H1 (cell line): ENCODE data around the gene HMG20A. TPM values are rescaled to one million over a fixed set of nuclear protein-coding genes. Genes with fewer than 3 reads are reported as not detected.

Source experiments
- CTCF ChIA-PET: fragments of 300-600 bp; sonication (Branson Sonifier 250); formaldehyde crosslinking; loops from one replicate; lab custom pipeline; 2021; ENCODE audit not compliant: partially characterized antibody; lab: Charles Lee
- POLR2A ChIA-PET: fragments of 300-600 bp; sonication (Branson Sonifier 250); formaldehyde crosslinking; loops from one replicate; lab custom pipeline; 2021; ENCODE audit warnings: inconsistent platforms; ENCODE audit not compliant: partially characterized antibody; lab: Charles Lee
- DNase-seq, 2 experiments: peaks; one replicate each; pipeline versions ENCODE4 v3.0.0 to v3.0.0-alpha.2; 2010 to 2022; ENCODE audit warnings: low spot score in 2 of 2, low read depth in 1 of 2, mixed read lengths in 1 of 2
- FAIRE-seq: peaks from 2 replicates; lab custom pipeline; 2011; peaks lifted over from hg19 to GRCh38; lab: Jason Lieb, UNC
- H2AFZ ChIP-seq: 2 replicates; pipeline ENCODE4 v1.8.1; 2012; ENCODE audit warnings: low read length, inconsistent platforms
- H2AK5ac ChIP-seq: 2 replicates; pipeline ENCODE4 v1.6.1; 2013; ENCODE audit warnings: low read depth, low read length
- H2BK120ac ChIP-seq: replicated peaks from 2 replicates; pipeline ENCODE3; 2013; ENCODE audit warnings: low read depth, low read length, inconsistent platforms
- H2BK12ac ChIP-seq: 2 replicates; pipeline ENCODE4 v1.6.1; 2013; ENCODE audit warnings: low read depth, low read length
- H2BK15ac ChIP-seq: 2 replicates; pipeline ENCODE4 v1.6.1; 2013; ENCODE audit warnings: low read length
- H2BK20ac ChIP-seq: 2 replicates; pipeline ENCODE4 v1.6.1; 2013; ENCODE audit warnings: low read length
- H2BK5ac ChIP-seq: 2 replicates; pipeline ENCODE4 v1.6.1; 2013; ENCODE audit warnings: low read depth, low read length
- H3K14ac ChIP-seq: 2 replicates; pipeline ENCODE4 v1.6.1; 2013; ENCODE audit warnings: inconsistent platforms; ENCODE audit not compliant: insufficient read length
- H3K18ac ChIP-seq: 2 replicates; pipeline ENCODE4 v1.6.1; 2013; ENCODE audit warnings: low read length; ENCODE audit errors: extremely low read depth
- H3K23ac ChIP-seq: 2 replicates; pipeline ENCODE4 v1.6.1; 2013; ENCODE audit warnings: inconsistent platforms; ENCODE audit not compliant: insufficient read length
- H3K23me2 ChIP-seq: 2 replicates; pipeline ENCODE4 v1.6.1; 2013; ENCODE audit warnings: low read depth, low read length
- H3K27ac ChIP-seq: 2 replicates; pipeline ENCODE4 v1.6.1; 2011; ENCODE audit warnings: low read depth, low read length, inconsistent platforms
- H3K27me3 ChIP-seq, 4 experiments: replicated peaks in 1 of 4; 1 replicate in 1 of 4; 2 replicates in 3 of 4; pipeline versions ENCODE4 v1.6.1 to v1.8.1; 2011 to 2013; ENCODE audit warnings: low read length in 3 of 4, mild to moderate bottlenecking in 3 of 4, inconsistent platforms in 2 of 4, mixed read lengths in 2 of 4, moderate library complexity in 1 of 4; ENCODE audit not compliant: control insufficient read depth in 3 of 4, insufficient read depth in 3 of 4; ENCODE audit errors: extremely low read depth in 1 of 4
- H3K36me3 ChIP-seq, 4 experiments: 2 replicates each; pipeline versions ENCODE4 v1.6.1 to v1.8.1; 2011 to 2013; ENCODE audit warnings: mild to moderate bottlenecking in 4 of 4, low read length in 3 of 4, moderate library complexity in 2 of 4, control low read depth in 1 of 4, inconsistent platforms in 1 of 4; ENCODE audit not compliant: insufficient read depth in 4 of 4, control insufficient read depth in 2 of 4
- H3K4ac ChIP-seq: replicated peaks from 2 replicates; pipeline ENCODE3; 2013; ENCODE audit warnings: low read length, low read depth, mixed read lengths, inconsistent platforms; ENCODE audit not compliant: insufficient read length
- H3K4me1 ChIP-seq, 4 experiments: replicated peaks in 1 of 4; 1 replicate in 1 of 4; 2 replicates in 3 of 4; pipeline versions ENCODE4 v1.6.1 to v1.8.1; 2011 to 2013; ENCODE audit warnings: low read length in 3 of 4, inconsistent platforms in 2 of 4, mixed read lengths in 1 of 4; ENCODE audit not compliant: insufficient read depth in 4 of 4, control insufficient read depth in 3 of 4
- H3K4me2 ChIP-seq, 2 experiments: 2 replicates each; pipeline versions ENCODE4 v1.6.1 to v1.8.1; 2011 to 2013; ENCODE audit warnings: low read depth in 2 of 2, low read length in 2 of 2, control low read depth in 1 of 2, inconsistent platforms in 1 of 2, mild to moderate bottlenecking in 1 of 2; ENCODE audit not compliant: insufficient read depth in 1 of 2
- H3K4me3 ChIP-seq, 4 experiments: fragments of 200-600, 300-600 bp in 1 of 4; sonication (generic), shearing (Covaris generic), sonication (Bioruptor Twin) in 1 of 4; 2 replicates each; pipeline versions ENCODE4 v1.5.1 to v1.8.1; 2011 to 2016; ENCODE audit warnings: low read length in 4 of 4, low read depth in 3 of 4, control low read depth in 2 of 4, inconsistent platforms in 2 of 4, mild to moderate bottlenecking in 2 of 4, mixed read lengths in 1 of 4, moderate library complexity in 1 of 4; ENCODE audit not compliant: insufficient read depth in 2 of 4; ENCODE audit errors: extremely low read depth in 1 of 4
- H3K56ac ChIP-seq: replicated peaks from 2 replicates; pipeline ENCODE3; 2013; ENCODE audit warnings: low read depth, mild to moderate bottlenecking, mixed read lengths, low read length, inconsistent platforms; ENCODE audit not compliant: insufficient read length
- H3K79me1 ChIP-seq: 2 replicates; pipeline ENCODE4 v1.6.1; 2013; ENCODE audit warnings: low read depth, low read length, control low read depth
- H3K79me2 ChIP-seq, 2 experiments: 2 replicates each; pipeline versions ENCODE4 v1.6.1 to v1.8.1; 2012 to 2013; ENCODE audit warnings: low read length in 2 of 2, mild to moderate bottlenecking in 2 of 2, inconsistent platforms in 1 of 2; ENCODE audit not compliant: insufficient read depth in 2 of 2, control insufficient read depth in 1 of 2
- H3K9ac ChIP-seq, 4 experiments: replicated peaks in 1 of 4; 1 replicate in 1 of 4; 2 replicates in 3 of 4; pipeline versions ENCODE4 v1.6.1 to v1.8.1; 2011 to 2013; ENCODE audit warnings: low read depth in 3 of 4, low read length in 3 of 4, control low read depth in 2 of 4, mild to moderate bottlenecking in 2 of 4, moderate library complexity in 2 of 4, inconsistent platforms in 1 of 4; ENCODE audit errors: extremely low read depth in 1 of 4
- H3K9me3 ChIP-seq, 2 experiments: 2 replicates each; pipeline versions ENCODE4 v1.6.1 to v1.8.1; 2012 to 2013; ENCODE audit warnings: mild to moderate bottlenecking in 2 of 2, moderate library complexity in 2 of 2, control low read depth in 1 of 2, inconsistent platforms in 1 of 2, low read depth in 1 of 2, low read length in 1 of 2, mixed read lengths in 1 of 2; ENCODE audit not compliant: insufficient read depth in 2 of 2
- H4K20me1 ChIP-seq, 2 experiments: replicated peaks in 1 of 2; 2 replicates each; pipeline versions ENCODE3 to v1.8.1; 2011 to 2013; ENCODE audit warnings: inconsistent platforms in 2 of 2, low read length in 2 of 2, mild to moderate bottlenecking in 1 of 2; ENCODE audit not compliant: insufficient read depth in 2 of 2, control insufficient read depth in 1 of 2
- H4K5ac ChIP-seq: 2 replicates; pipeline ENCODE4 v1.6.1; 2013; ENCODE audit warnings: low read length, low read depth, mixed read lengths, inconsistent platforms; ENCODE audit not compliant: insufficient read length
- H4K8ac ChIP-seq: 2 replicates; pipeline ENCODE4 v1.8.0; 2013; ENCODE audit warnings: mild to moderate bottlenecking, moderate library complexity, low read length, inconsistent platforms; ENCODE audit not compliant: insufficient read depth; ENCODE audit errors: extremely low read depth
- H4K91ac ChIP-seq: replicated peaks from 2 replicates; pipeline ENCODE3; 2013; ENCODE audit warnings: low read length, mixed read lengths, inconsistent platforms; ENCODE audit not compliant: insufficient read length
- BRCA1 ChIP-seq: IDR thresholded peaks from 2 replicates; pipeline ENCODE4 v1.6.1; 2012; ENCODE audit warnings: low read depth, low read length, improper control_type of control experiment
- CBX5 ChIP-seq: fragments of 300-800, 300-1000 bp; sonication (generic); IDR thresholded peaks from 2 replicates; pipeline ENCODE4 v1.7.1; 2016; ENCODE audit warnings: antibody characterized with exemption, low read length, low read depth
- CHD1 ChIP-seq: IDR thresholded peaks from 2 replicates; pipeline ENCODE4 v1.6.1; 2012; ENCODE audit warnings: low read depth, low read length, improper control_type of control experiment
- EP300 ChIP-seq, 2 experiments: IDR thresholded peaks; 1 replicate in 1 of 2; 2 replicates in 1 of 2; pipeline ENCODE4 v1.6.1; 2011 to 2012; ENCODE audit warnings: low read depth in 2 of 2, low read length in 2 of 2, mild to moderate bottlenecking in 2 of 2, borderline replicate concordance in 1 of 2, inconsistent platforms in 1 of 2, moderate library complexity in 1 of 2
- HDAC2 ChIP-seq, 2 experiments: fragments of 300-600 bp in 1 of 2; sonication (generic) in 1 of 2; IDR thresholded peaks; 2 replicates each; pipeline ENCODE4 v1.6.1; 2011 to 2012; ENCODE audit warnings: low read depth in 2 of 2, low read length in 2 of 2, mild to moderate bottlenecking in 2 of 2, moderate library complexity in 2 of 2, borderline replicate concordance in 1 of 2, inconsistent platforms in 1 of 2
- JUND ChIP-seq: IDR thresholded peaks from 2 replicates; pipeline ENCODE4 v1.6.1; 2011; ENCODE audit warnings: mild to moderate bottlenecking, improper control_type of control experiment, low read length
- KDM1A ChIP-seq: fragments of 200-600, 300-600 bp; sonication (generic); IDR thresholded peaks from 2 replicates; pipeline ENCODE4 v1.7.1; 2016; ENCODE audit warnings: mild to moderate bottlenecking, low read length, borderline replicate concordance
- POLR2A ChIP-seq, 2 experiments: IDR thresholded peaks; 1 replicate in 1 of 2; 2 replicates in 1 of 2; pipeline ENCODE4 v1.6.1; 2011; ENCODE audit warnings: low read depth in 2 of 2, low read length in 2 of 2, mild to moderate bottlenecking in 2 of 2; ENCODE audit errors: control extremely low read depth in 1 of 2
- RNF2 ChIP-seq: fragments of 200-900, 300-1000 bp; sonication (generic); IDR thresholded peaks from 2 replicates; pipeline ENCODE4 v1.7.1; 2016; ENCODE audit warnings: borderline replicate concordance, low read depth, mild to moderate bottlenecking, antibody characterized with exemption, low read length; ENCODE audit not compliant: poor library complexity, severe bottlenecking; ENCODE audit errors: missing control alignments
- SAP30 ChIP-seq: fragments of 300-600 bp; sonication (generic); IDR thresholded peaks from 2 replicates; pipeline ENCODE4 v1.7.1; 2012; ENCODE audit warnings: low read length, moderate library complexity, mild to moderate bottlenecking, inconsistent platforms; ENCODE audit not compliant: insufficient read depth, insufficient replicate concordance
- SUZ12 ChIP-seq: fragments of 200-600 bp; sonication (generic); IDR thresholded peaks from 2 replicates; pipeline ENCODE4 v1.6.1; 2012; ENCODE audit warnings: mild to moderate bottlenecking, inconsistent platforms, low read length, moderate library complexity, mixed read lengths
- TAF1 ChIP-seq: IDR thresholded peaks from 2 replicates; pipeline ENCODE4 v1.6.1; 2011; ENCODE audit warnings: mild to moderate bottlenecking, low read depth, low read length
- TCF12 ChIP-seq: IDR thresholded peaks from 2 replicates; pipeline ENCODE4 v1.6.1; 2011; ENCODE audit warnings: low read depth, mild to moderate bottlenecking, low read length
- polyA plus RNA-seq, 7 experiments: library from polyadenylated mRNA; depleted of rRNA in 3 of 7; stranded (reverse) in 5 of 7; unstranded in 2 of 7; fragments of >200 nt in 5 of 7; fragments of 200-250 nt in 2 of 7; gene quantifications; 1 replicate in 5 of 7; 2 replicates in 1 of 7; 4 replicates in 1 of 7; pipeline versions ENCODE4 v1.2.1 to v1.2.3, GENCODE V29; 2011 to 2013; ENCODE audit warnings: missing spikeins in 2 of 7, mixed read lengths in 2 of 7
- total RNA-seq: library from RNA; stranded (reverse); fragmentation: NEBNext Ultra II Directional; extraction: Animal tissue kit (Norgen Biotek cat#: 25700); gene quantifications from 2 replicates; pipeline ENCODE4 v1.2.1, GENCODE V29; 2021
- TF ChIP-seq, protein P1 (sequence below): IDR thresholded peaks from 2 replicates; pipeline ENCODE4 v1.6.1; 2012; ENCODE audit warnings: inconsistent platforms

Gene HMG20A
- total and polyA plus RNA-seq, 2 of the 8 experiments (the other 6 are each of a cell fraction or from before 2014, with no cell fraction given), result 52.1 to 59.7 TPM

GRCh38 chr15:77473328-77473727 lies 52.6 kb downstream of the HMG20A start:
- TF ChIP-seq JUND (no peak), CBX5 (no peak), SUZ12 (no peak), KDM1A (no peak), BRCA1 (no peak), RNF2 (no peak), CHD1 (no peak), EP300 (IDR thresholded peaks at IDR 0.05; ENCODE audit: borderline replicate concordance in 1 of 2, low read depth in 2 of 2, low read length in 2 of 2) (no peak), HDAC2 (IDR thresholded peaks at IDR 0.05; ENCODE audit: borderline replicate concordance in 1 of 2, low read depth in 2 of 2, low read length in 2 of 2) (no peak), TAF1 (no peak), TCF12 (no peak), POLR2A (IDR thresholded peaks at IDR 0.05; ENCODE audit: control extremely low read depth in 1 of 2, low read depth in 2 of 2, low read length in 2 of 2) (no peak), SAP30 (no peak)
- TF ChIP-seq, protein P1, sequence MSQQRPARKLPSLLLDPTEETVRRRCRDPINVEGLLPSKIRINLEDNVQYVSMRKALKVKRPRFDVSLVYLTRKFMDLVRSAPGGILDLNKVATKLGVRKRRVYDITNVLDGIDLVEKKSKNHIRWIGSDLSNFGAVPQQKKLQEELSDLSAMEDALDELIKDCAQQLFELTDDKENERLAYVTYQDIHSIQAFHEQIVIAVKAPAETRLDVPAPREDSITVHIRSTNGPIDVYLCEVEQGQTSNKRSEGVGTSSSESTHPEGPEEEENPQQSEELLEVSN, result no peak
- Histone ChIP-seq H3K4ac (no peak overlapping the region), H2BK15ac (no peak overlapping the region), H3K9ac (no peak overlapping the region), H4K91ac (no peak overlapping the region), H3K79me1 (no peaks in the 10 kb centered on the region), H3K4me3 (no peak overlapping the region), H2AFZ (no peak overlapping the region), H2AK5ac (no peak overlapping the region), H2BK5ac (no peak overlapping the region), H3K18ac (no peak overlapping the region), H3K23ac (no peak overlapping the region), H2BK12ac (no peak overlapping the region), H4K5ac (no peak overlapping the region), H3K4me1 (peaks cover 0 to 7% (median under 1%) of the 10 kb centered on the region in 4 experiments; a peak in 3 of 7 replicates), H3K36me3 (peaks cover 0 to 14% (median 8%) of the 10 kb centered on the region in 4 experiments; a peak in 6 of 8 replicates), H4K20me1 (peaks cover 0 to 1% of the 10 kb centered on the region in 2 experiments), H4K8ac (no peak overlapping the region), H2BK20ac (no peak overlapping the region), H3K79me2 (no peaks in the 10 kb centered on the region), H3K4me2 (no peak overlapping the region), H3K9me3 (no peaks in the 10 kb centered on the region), H3K27ac (no peak overlapping the region), H3K27me3 (no peaks in the 10 kb centered on the region), H3K56ac (no peak overlapping the region), H3K14ac (no peak overlapping the region), H3K23me2 (no peaks in the 10 kb centered on the region; the same call in 1 of the 2 replicates), H2BK120ac (no peak overlapping the region)
- POLR2A ChIA-PET, result no interaction called here
- CTCF ChIA-PET, result interaction anchor here (0.8 to 1.0 kb wide), 2 partner anchors 24 to 26 kb away, joined by 3 read pairs; no protein-coding TSS in a partner anchor
- no peak for FAIRE-seq
- no peak for DNase-seq
